Spinal cord (tissue), 10 donors: ENCODE data around the gene JUNB. TPM values are rescaled to one million over a fixed set of nuclear protein-coding genes. Genes with fewer than 3 reads are reported as not detected.

ENCODE experiments used
- DNase-seq, 6 donors: peaks; one replicate each; pipeline versions ENCODE4 v3.0.0 to v3.0.0-alpha.2; 2013 to 2015; ENCODE audit warnings: low spot score in 6 of 6, low read depth in 4 of 6
- H3K27ac ChIP-seq: one replicate; pipeline ENCODE4 v1.5.1; 2013; ENCODE audit warnings: low read depth, low read length, control low read depth
- H3K27me3 ChIP-seq: one replicate; pipeline ENCODE4 v1.6.1; 2013; ENCODE audit warnings: low read length; ENCODE audit not compliant: control insufficient read depth, insufficient read depth
- H3K36me3 ChIP-seq: one replicate; pipeline ENCODE4 v1.6.1; 2013; ENCODE audit warnings: low read length; ENCODE audit not compliant: control insufficient read depth, insufficient read depth
- H3K4me1 ChIP-seq: one replicate; pipeline ENCODE4 v1.6.1; 2013; ENCODE audit warnings: low read length; ENCODE audit not compliant: control insufficient read depth, insufficient read depth
- H3K4me3 ChIP-seq: one replicate; pipeline ENCODE4 v1.5.1; 2013; ENCODE audit warnings: low read depth, low read length, control low read depth
- H3K9me3 ChIP-seq: one replicate; pipeline ENCODE4 v1.6.1; 2013; ENCODE audit warnings: low read length; ENCODE audit not compliant: control insufficient read depth, insufficient read depth
- WGBS: methylation state at CpG from one replicate; pipeline ENCODE4 v1.1.5; 2013; ENCODE audit warnings: missing lambda C conversion rate; ENCODE audit not compliant: insufficient coverage; 5-methylcytosine and 5-hydroxymethylcytosine counted together
- polyA plus RNA-seq, 2 donors: library from polyadenylated mRNA; unstranded; fragments of 120-200 nt; gene quantifications; one replicate each; pipeline ENCODE4 v1.2.1, GENCODE V29; 2013; ENCODE audit not compliant: insufficient read length in 2 of 2
- small RNA-seq: library from RNA; depleted of rRNA; stranded (forward); fragments of <200 nt; gene quantifications from one replicate; pipeline ENCODE3, GENCODE V24; 2014; ENCODE audit warnings: low replicate concordance
- total RNA-seq, 2 donors: library from RNA; depleted of rRNA in 1 of 2; stranded (reverse); fragments of 120-200 nt in 1 of 2; fragments of >200 nt in 1 of 2; gene quantifications; one replicate each; pipeline versions ENCODE4 v1.2.3 to v1.2.4, GENCODE V29; 2013 to 2014
- donor health status: healthy.

Gene JUNB
- total and polyA plus RNA-seq, 4 donors: 23.3 to 119 (median 71.4) TPM

DNA sequence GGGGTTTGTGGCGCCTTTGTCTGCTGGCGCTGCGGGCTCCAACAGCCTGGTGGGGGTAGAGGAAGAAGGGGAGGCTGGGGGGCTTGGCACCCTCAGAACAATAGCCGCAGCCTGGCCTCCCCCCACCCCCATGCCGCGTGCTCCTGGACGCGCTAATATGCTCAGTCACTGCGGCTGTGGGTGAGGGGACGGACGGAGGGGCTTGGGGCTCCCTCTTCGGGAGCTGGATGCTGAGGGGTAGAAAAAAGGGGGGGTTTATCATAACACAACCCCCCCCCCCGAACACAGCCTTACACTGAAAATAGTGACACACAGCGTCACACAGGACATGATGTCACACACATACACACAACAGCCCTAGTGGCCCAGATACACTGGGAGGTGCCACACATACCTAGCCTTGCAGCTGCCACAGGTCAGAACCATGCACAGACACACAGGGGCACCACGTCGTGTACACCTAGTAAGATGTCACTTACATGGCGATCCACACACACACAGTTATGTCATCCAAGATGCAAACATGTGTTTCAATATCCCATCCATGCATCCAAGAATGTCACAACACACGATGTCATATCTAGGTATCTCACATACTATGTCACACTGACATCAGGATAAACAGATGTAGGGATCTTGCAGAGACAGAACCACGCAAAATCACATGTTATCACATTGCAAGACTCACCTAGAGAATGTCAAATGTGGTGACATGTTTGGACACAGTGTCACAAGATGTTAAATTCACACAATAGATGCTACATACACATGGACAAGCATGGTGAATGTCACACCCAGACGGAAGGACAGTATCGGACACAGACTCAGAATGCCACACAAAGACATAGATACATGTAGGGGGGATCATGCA, 47.8 kb downstream of the JUNB start:
- no peaks in the 10 kb centered on the region for H3K9me3 ChIP-seq
- peak in 2 of 6 donors; percentile 62 to 86 for DNase-seq
- 30% methylated on average over 6 of the region's 21 CpGs for WGBS
- H3K27me3 ChIP-seq: peaks cover 53% of the 10 kb centered on the region
- peaks cover 22% of the 10 kb centered on the region for H3K36me3 ChIP-seq
- peak overlapping the region; percentile 53 for H3K4me3 ChIP-seq
- peak overlapping the region; percentile 6 for H3K27ac ChIP-seq
- H3K4me1 ChIP-seq: peaks cover 59% of the 10 kb centered on the region

DNA sequence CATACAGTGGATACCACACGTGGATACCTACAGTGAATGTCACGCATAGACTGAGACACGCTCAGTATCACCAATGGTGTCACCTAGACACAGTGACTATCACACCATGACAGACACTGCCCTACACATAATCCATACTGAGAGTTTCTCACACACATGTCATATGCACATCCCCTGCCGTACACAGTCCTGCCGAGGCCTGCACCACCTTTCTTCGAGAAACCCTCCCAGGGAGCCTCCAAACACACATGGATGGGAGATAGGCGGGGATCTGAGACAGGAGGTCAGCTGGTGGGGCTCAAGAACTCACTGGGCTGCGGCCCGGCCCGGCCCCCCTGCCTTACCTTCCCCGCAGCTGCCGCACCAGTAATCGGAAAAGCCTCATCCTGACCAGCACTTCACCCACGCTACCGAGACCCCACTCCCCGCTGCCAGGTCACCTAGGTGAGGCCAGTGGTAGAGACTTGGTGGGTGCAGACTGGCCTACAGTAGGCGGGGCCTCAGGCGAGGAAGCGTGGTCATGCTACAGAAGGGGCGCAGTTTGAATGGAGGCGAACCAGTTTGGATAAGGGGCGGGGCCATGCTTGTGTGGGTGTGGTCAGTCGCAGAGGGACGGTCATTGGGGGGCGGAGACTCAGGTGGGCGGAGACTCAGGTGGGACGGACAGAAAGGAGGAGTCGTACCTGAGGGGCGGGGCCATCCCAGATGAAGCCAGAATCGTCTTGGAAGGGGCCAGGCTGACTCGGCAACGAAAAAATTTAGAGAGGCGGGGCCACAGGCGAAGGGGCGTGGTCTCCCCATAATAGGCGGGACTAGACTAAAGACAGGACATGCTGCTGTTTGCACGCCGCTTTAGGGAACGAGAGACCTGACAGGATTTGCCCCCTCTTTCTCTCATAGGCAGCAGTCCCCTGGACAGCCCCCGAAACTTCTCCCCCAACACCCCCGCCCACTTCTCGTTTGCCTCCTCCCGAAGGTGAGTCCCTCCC, 49.1 kb downstream of the JUNB start:
- DNase-seq: peak in 2 of 6 donors; percentile 77 to 93
- H3K27ac ChIP-seq: no peak overlapping the region
- no peaks in the 10 kb centered on the region for H3K9me3 ChIP-seq
- WGBS: 12% methylated on average over 34 of the region's 43 CpGs
- H3K4me3 ChIP-seq: peak overlapping the region; percentile 35
- H3K27me3 ChIP-seq: peaks cover 40% of the 10 kb centered on the region
- H3K4me1 ChIP-seq: peaks cover 47% of the 10 kb centered on the region
- H3K36me3 ChIP-seq: peaks cover 25% of the 10 kb centered on the region

DNA sequence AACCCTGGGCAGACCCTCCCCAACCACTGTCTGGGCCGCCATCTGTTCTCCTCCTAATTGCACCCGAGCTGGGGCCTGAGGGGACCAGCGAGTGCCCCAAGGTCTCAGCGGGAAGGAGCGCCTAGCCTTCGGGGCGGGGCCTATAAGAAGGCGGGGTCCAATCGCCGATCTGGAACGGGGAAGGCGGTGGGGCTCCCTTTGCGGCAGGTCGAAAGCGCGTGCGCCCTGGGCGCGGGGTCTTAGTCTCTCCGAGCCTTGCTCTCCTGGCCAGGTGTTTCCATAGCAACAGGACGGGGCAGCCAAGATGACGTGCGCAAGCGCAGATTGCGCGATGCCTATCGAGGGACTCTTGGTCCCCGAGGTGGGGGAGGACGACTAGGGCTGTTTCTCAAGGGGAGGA, 49.8 kb downstream of the JUNB start:
- H3K27me3 ChIP-seq: peaks cover 33% of the 10 kb centered on the region
- H3K9me3 ChIP-seq: no peaks in the 10 kb centered on the region
- 0% methylated on average over 29 of the region's 29 CpGs for WGBS
- peak overlapping the region; percentile 35 for H3K4me3 ChIP-seq
- H3K36me3 ChIP-seq: peaks cover 25% of the 10 kb centered on the region
- peaks cover 40% of the 10 kb centered on the region for H3K4me1 ChIP-seq
- peak in 2 of 6 donors; percentile 85 to 95 for DNase-seq
- no peak overlapping the region for H3K27ac ChIP-seq

- WGBS: 97% methylated on average over 18 of the region's 18 CpGs
- Histone ChIP-seq H3K27ac (no peak overlapping the region), H3K27me3 (peaks cover 29% of the 10 kb centered on the region), H3K4me1 (peaks cover 44% of the 10 kb centered on the region), H3K4me3 (no peak overlapping the region), H3K36me3 (peaks cover 31% of the 10 kb centered on the region), H3K9me3 (no peaks in the 10 kb centered on the region)
- no peak for DNase-seq
Measured at GRCh38 chr19:12842511-12842910, 51.2 kb downstream of the JUNB start.

Small RNA genes within 50 kb of the gene (small RNA-seq; reads per million reads assigned to genes)
- gene MIR5684: not detected

Other genes starting within 250 kb of the JUNB start
- 10 to 100 TPM; 19.9 to 23.6 TPM for gene ZNF564, start 240.0 kb upstream of the JUNB start, total RNA-seq
- gene ZNF564, start 240.0 kb upstream of the JUNB start, polyA plus RNA-seq: 1 to 10 TPM; 5.8 to 6.3 TPM
- 10 to 100 TPM; 10.7 to 12.9 TPM for gene ZNF490, start 180.7 kb upstream of the JUNB start, total RNA-seq
- 1 to 10 TPM; 5.6 to 8.1 TPM for gene ZNF490, start 180.7 kb upstream of the JUNB start, polyA plus RNA-seq
- 10 to 100 TPM; 19.4 to 20.8 TPM for gene ZNF791, start 180.6 kb upstream of the JUNB start, total RNA-seq
- gene ZNF791, start 180.6 kb upstream of the JUNB start, polyA plus RNA-seq: 10 to 100 TPM; 17.4 to 17.5 TPM
- 10 to 100 TPM; 18.9 to 30.6 TPM for gene MAN2B1, start 124.7 kb upstream of the JUNB start, total RNA-seq
- 10 to 100 TPM; 31.5 to 38.7 TPM for gene MAN2B1, start 124.7 kb upstream of the JUNB start, polyA plus RNA-seq
- gene WDR83, start 124.7 kb upstream of the JUNB start, total RNA-seq: 10 to 100 TPM in 1 of 2 donors, 1 to 10 TPM in 1; 9.3 to 14.9 TPM
- gene WDR83, start 124.7 kb upstream of the JUNB start, polyA plus RNA-seq: 10 to 100 TPM; 27.3 to 37.6 TPM
- gene DHPS, start 109.6 kb upstream of the JUNB start, total RNA-seq: 10 to 100 TPM; 52.5 to 97.1 TPM
- gene DHPS, start 109.6 kb upstream of the JUNB start, polyA plus RNA-seq: 100 to 1,000 TPM; 118 to 138 TPM
- not detected for gene GNG14, start 103.5 kb upstream of the JUNB start, total RNA-seq
- 1 to 10 TPM in 1 of 2 donors, not detected in 1; 1.6 TPM for gene GNG14, start 103.5 kb upstream of the JUNB start, polyA plus RNA-seq
- 10 to 100 TPM in 1 of 2 donors, 1 to 10 TPM in 1; 6.2 to 15.8 TPM for gene FBXW9, start 94.9 kb upstream of the JUNB start, total RNA-seq
- 10 to 100 TPM; 21.1 to 21.7 TPM for gene FBXW9, start 94.9 kb upstream of the JUNB start, polyA plus RNA-seq
- 10 to 100 TPM; 40.9 to 66.8 TPM for gene TNPO2, start 67.6 kb upstream of the JUNB start, total RNA-seq
- 100 to 1,000 TPM; 146 to 155 TPM for gene TNPO2, start 67.6 kb upstream of the JUNB start, polyA plus RNA-seq
- gene TRIR, start 56.8 kb upstream of the JUNB start, total RNA-seq: 100 to 1,000 TPM in 1 of 2 donors, 10 to 100 TPM in 1; 77.6 to 205 TPM
- gene TRIR, start 56.8 kb upstream of the JUNB start, polyA plus RNA-seq: 100 to 1,000 TPM; 220 to 224 TPM
- 10 to 100 TPM; 50.9 to 84.4 TPM for gene GET3, start 54.0 kb upstream of the JUNB start, total RNA-seq
- gene GET3, start 54.0 kb upstream of the JUNB start, polyA plus RNA-seq: 100 to 1,000 TPM; 119 to 120 TPM
- gene BEST2, start 39.7 kb upstream of the JUNB start, total RNA-seq: not detected
- gene BEST2, start 39.7 kb upstream of the JUNB start, polyA plus RNA-seq: under 1 TPM in 1 of 2 donors, not detected in 1; 0.24 TPM
- gene HOOK2, start 15.9 kb upstream of the JUNB start, total RNA-seq: 10 to 100 TPM; 16.4 to 25.2 TPM
- gene HOOK2, start 15.9 kb upstream of the JUNB start, polyA plus RNA-seq: 10 to 100 TPM; 40.0 to 65.2 TPM
- 100 to 1,000 TPM; 280 to 444 TPM for gene PRDX2, start 10.3 kb downstream of the JUNB start, total RNA-seq
- 100 to 1,000 TPM; 435 to 476 TPM for gene PRDX2, start 10.3 kb downstream of the JUNB start, polyA plus RNA-seq
- gene THSD8, start 10.6 kb downstream of the JUNB start, total RNA-seq: 1 to 10 TPM in 1 of 2 donors, not detected in 1; 8.7 TPM
- gene THSD8, start 10.6 kb downstream of the JUNB start, polyA plus RNA-seq: 1 to 10 TPM; 5.9 to 6.5 TPM
- 10 to 100 TPM; 11.3 to 18.0 TPM for gene RNASEH2A, start 15.1 kb downstream of the JUNB start, total RNA-seq
- gene RNASEH2A, start 15.1 kb downstream of the JUNB start, polyA plus RNA-seq: 10 to 100 TPM; 28.0 to 32.0 TPM
- 1 to 10 TPM; 1.1 to 1.8 TPM for gene RTBDN, start 43.1 kb downstream of the JUNB start, total RNA-seq
- gene RTBDN, start 43.1 kb downstream of the JUNB start, polyA plus RNA-seq: 1 to 10 TPM; 5.8 to 6.8 TPM
- 10 to 100 TPM; 12.2 to 39.1 TPM for gene MAST1, start 47.0 kb downstream of the JUNB start, total RNA-seq
- gene MAST1, start 47.0 kb downstream of the JUNB start, polyA plus RNA-seq: 100 to 1,000 TPM in 1 of 2 donors, 10 to 100 TPM in 1; 87.0 to 112 TPM
- gene DNASE2, start 90.0 kb downstream of the JUNB start, total RNA-seq: 10 to 100 TPM; 11.7 to 19.7 TPM
- 10 to 100 TPM; 23.6 TPM for gene DNASE2, start 90.0 kb downstream of the JUNB start, polyA plus RNA-seq
- gene KLF1, start 95.7 kb downstream of the JUNB start, total RNA-seq: 1 to 10 TPM; 2.1 to 3.2 TPM
- gene KLF1, start 95.7 kb downstream of the JUNB start, polyA plus RNA-seq: under 1 TPM; 0.42 to 0.57 TPM
- gene GCDH, start 99.7 kb downstream of the JUNB start, total RNA-seq: 10 to 100 TPM; 22.9 to 30.1 TPM
- 10 to 100 TPM; 36.1 to 45.1 TPM for gene GCDH, start 99.7 kb downstream of the JUNB start, polyA plus RNA-seq
- gene SYCE2, start 127.8 kb downstream of the JUNB start, total RNA-seq: under 1 TPM in 1 of 2 donors, not detected in 1; 0.88 TPM
- gene SYCE2, start 127.8 kb downstream of the JUNB start, polyA plus RNA-seq: 1 to 10 TPM; 5.3 to 6.0 TPM
- gene FARSA, start 142.2 kb downstream of the JUNB start, total RNA-seq: 10 to 100 TPM; 41.3 to 54.1 TPM
- 10 to 100 TPM; 74.0 to 80.6 TPM for gene FARSA, start 142.2 kb downstream of the JUNB start, polyA plus RNA-seq
- 100 to 1,000 TPM; 452 to 872 TPM for gene CALR, start 147.1 kb downstream of the JUNB start, total RNA-seq
- 100 to 1,000 TPM; 521 to 592 TPM for gene CALR, start 147.1 kb downstream of the JUNB start, polyA plus RNA-seq
- 10 to 100 TPM; 37.6 to 85.9 TPM for gene RAD23A, start 154.4 kb downstream of the JUNB start, total RNA-seq
- gene RAD23A, start 154.4 kb downstream of the JUNB start, polyA plus RNA-seq: 100 to 1,000 TPM; 101 to 109 TPM
- gene GADD45GIP1, start 165.7 kb downstream of the JUNB start, total RNA-seq: 10 to 100 TPM in 1 of 2 donors, 1 to 10 TPM in 1; 9.7 to 24.2 TPM
- 10 to 100 TPM; 50.3 to 55.6 TPM for gene GADD45GIP1, start 165.7 kb downstream of the JUNB start, polyA plus RNA-seq
- gene DAND5, start 178.1 kb downstream of the JUNB start, total RNA-seq: under 1 TPM in 1 of 2 donors, not detected in 1; 0.28 TPM
- gene DAND5, start 178.1 kb downstream of the JUNB start, polyA plus RNA-seq: under 1 TPM; 0.44 to 0.49 TPM
- 10 to 100 TPM; 53.3 to 61.8 TPM for gene NFIX, start 204.0 kb downstream of the JUNB start, total RNA-seq
- gene NFIX, start 204.0 kb downstream of the JUNB start, polyA plus RNA-seq: 100 to 1,000 TPM; 175 to 198 TPM